HG03342 (cell line): ENCODE data around the gene SMTNL2.

Experiments used
- ATAC-seq: cut with Tn5 transposase; IDR thresholded peaks from one replicate; pipeline ENCODE4 v1.9.1; 2021; ENCODE audit warnings: mild to moderate bottlenecking, moderate library complexity; ENCODE audit not compliant: unreplicated experiment

SMTNL2 gene

GRCh38 chr17:4584101-4584916, at the start of gene SMTNL2:
TSS of gene SMTNL2 (plus strand) at chr17:4584529. CDS start at chr17:4584606, 77 bp downstream.
- ATAC-seq, result no peak

GRCh38 chr17:4534928-4535666, 49.2 kb upstream of the SMTNL2 start:
- ATAC-seq, result no peak

GRCh38 chr17:4535667-4536258, 48.6 kb upstream of the SMTNL2 start:
- ATAC-seq, result no peak

GRCh38 chr17:4536259-4536741, 48.0 kb upstream of the SMTNL2 start:
- no peak for ATAC-seq

GRCh38 chr17:4536742-4537411, 47.5 kb upstream of the SMTNL2 start:
- no peak for ATAC-seq

- ATAC-seq, result no peak
These were observed 46.7 kb upstream of the SMTNL2 start for GRCh38 chr17:4537451-4538235.

GRCh38 chr17:4538236-4539002, 45.9 kb upstream of the SMTNL2 start:
- no peak for ATAC-seq

GRCh38 chr17:4539025-4539424, 45.3 kb upstream of the SMTNL2 start:
- no peak for ATAC-seq

- ATAC-seq, result no peak
These were observed 44.6 kb upstream of the SMTNL2 start for GRCh38 chr17:4539576-4540223.

GRCh38 chr17:4540224-4540651, 44.1 kb upstream of the SMTNL2 start:
- no peak for ATAC-seq

- no peak for ATAC-seq
These were observed 43.5 kb upstream of the SMTNL2 start for GRCh38 chr17:4540687-4541327.

- no peak for ATAC-seq
These were observed 42.9 kb upstream of the SMTNL2 start for GRCh38 chr17:4541328-4542002.

GRCh38 chr17:4542003-4542725, 42.2 kb upstream of the SMTNL2 start:
- ATAC-seq, result no peak

- no peak for ATAC-seq
These were observed 41.6 kb upstream of the SMTNL2 start for GRCh38 chr17:4542726-4543191.

- ATAC-seq, result no peak
These were observed 40.7 kb upstream of the SMTNL2 start for GRCh38 chr17:4543557-4544026.

GRCh38 chr17:4544135-4544950, 40.0 kb upstream of the SMTNL2 start:
- ATAC-seq, result no peak
